SK-N-DZ (cell line): ENCODE measurements around the gene EPN3.

ENCODE experiments used
- DNase-seq: peaks from one replicate; pipeline ENCODE4 v3.0.0-alpha.2; 2015; ENCODE audit warnings: low spot score

EPN3 gene

GRCh38 chr17:50534222-50534978, 1.9 kb downstream of the EPN3 start:
- no peak for DNase-seq

DNA sequence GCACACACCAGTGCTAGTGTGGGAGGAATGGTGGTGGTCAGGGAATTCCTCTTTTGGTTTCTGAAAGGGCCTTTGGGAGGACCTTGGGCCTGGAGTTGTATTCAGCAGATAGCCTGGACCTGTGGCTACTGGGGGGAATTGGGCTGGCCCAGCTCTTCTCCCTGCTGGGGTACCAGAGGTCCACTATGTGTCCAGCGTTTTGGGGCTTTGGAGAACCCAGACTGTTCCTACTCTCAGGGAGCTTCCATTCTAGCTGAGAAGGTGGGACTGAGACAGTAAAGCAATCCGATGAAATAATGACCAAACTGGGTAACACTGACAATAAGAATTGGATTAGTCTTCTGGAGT, 2.4 kb downstream of the EPN3 start:
- DNase-seq = no peak

- DNase-seq = no peak
Measured at GRCh38 chr17:50535407-50535806, 2.9 kb downstream of the EPN3 start.

GRCh38 chr17:50536683-50537646, 4.4 kb downstream of the EPN3 start:
- DNase-seq = no peak

DNA sequence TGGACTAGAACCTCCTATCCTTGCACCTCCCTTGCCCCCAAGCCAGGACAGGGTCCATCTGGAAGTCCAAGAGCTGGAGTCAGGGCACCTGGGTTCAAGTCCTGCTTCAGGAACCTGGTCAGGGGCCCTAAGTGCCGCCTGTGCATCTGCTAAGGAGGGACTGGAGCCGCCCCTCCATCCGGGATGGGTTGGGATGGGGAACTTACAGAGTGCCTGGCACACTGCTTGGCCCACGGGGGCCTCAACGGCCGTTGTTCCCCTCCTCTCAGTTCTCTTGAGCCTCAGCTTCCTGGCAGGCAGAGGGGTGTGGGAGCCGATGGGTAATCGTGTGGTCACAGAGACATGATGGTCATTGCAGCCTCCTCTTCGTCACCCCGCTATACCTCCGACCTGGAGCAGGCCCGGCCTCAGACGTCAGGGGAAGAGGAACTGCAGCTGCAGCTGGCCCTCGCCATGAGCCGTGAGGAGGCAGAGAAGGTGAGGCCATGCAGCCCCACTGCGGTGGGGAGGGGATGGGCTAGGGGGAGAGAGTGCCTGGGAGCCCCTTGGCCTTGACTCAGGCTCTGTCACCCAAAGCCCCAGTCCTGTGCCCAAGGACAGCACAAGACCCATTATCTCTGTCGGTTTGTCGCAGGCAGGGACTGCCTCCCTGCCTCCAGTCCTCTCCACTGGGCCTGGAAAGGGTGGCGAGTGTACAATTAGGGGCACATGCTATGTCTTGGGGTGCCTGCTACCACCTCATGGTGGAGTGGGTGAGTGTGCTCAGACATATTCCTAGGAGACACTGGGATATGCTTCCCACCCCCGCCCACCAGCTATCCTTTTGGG, 5.4 kb downstream of the EPN3 start:
- DNase-seq = no peak

GRCh38 chr17:50538549-50539410, 6.2 kb downstream of the EPN3 start:
- DNase-seq = no peak

DNA sequence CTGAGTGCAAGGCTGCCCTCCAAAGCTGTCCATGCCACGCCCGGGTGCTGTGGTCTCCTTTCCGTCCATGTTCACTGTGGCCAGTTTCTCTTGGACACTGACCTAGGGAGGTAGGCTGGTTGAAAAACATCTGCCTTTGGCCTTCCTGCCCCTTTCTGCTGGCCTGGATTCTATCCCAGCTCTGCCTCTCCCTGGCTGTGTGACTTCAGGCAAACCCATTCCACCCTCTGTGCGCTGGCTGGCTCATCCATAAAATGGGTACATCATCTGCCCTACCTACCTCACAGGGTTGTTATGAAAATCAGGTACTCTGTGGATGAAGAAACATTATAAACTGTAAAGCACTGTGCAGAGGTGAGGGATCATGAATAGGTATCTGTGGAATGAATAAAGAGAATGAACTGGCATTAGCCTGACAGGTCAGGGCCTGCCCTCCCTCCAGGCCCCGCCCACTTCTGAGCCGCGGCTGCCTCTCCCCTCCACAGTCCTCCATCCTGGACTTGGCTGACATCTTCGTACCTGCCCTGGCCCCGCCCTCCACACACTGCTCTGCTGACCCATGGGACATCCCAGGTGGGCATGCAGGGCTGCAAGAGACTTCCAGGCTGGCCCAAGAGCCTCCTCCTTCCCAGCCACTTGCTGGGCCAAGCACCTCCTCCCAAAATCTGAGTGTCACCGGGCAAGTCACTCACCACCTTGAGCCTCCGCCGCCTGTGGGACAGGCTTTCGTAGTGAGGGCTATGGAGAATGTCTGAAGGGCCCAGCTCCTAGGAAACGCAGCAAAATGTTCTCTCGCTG, 7.4 kb downstream of the EPN3 start:
- no peak for DNase-seq

DNA sequence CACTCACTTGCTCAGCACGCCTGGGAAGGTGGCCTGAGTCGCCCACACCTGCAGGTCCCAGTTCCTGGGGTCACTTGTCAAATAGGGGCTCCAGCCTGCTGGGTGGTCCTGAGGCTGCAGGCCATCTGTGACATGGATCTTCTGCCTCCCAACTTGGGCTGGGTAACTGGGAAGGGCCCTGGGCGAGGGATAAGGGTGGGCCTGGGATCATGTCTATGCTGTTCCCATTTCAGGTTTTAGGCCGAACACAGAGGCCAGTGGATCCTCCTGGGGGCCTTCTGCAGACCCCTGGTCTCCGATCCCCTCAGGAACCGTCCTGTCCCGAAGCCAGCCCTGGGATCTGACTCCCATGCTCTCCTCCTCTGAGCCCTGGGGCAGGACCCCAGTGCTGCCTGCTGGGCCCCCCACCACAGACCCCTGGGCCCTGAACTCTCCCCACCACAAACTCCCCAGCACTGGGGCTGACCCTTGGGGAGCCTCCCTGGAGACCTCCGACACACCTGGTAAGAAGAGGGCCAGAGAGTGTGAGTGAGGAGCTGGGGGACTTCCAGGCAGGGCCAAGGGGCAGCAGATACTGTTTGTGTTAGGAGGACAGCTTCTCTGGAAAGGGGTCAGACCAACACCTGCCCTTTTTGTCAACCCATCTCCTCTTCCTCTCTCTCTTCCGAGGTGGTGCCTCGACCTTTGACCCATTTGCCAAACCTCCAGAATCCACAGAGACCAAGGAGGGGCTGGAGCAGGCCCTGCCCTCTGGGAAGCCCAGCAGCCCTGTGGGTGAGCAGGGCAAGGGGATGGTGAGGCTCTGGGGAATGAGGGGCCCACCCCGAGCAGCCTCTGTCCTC, 8.2 kb downstream of the EPN3 start:
- no peak for DNase-seq

- no peak for DNase-seq
Measured at GRCh38 chr17:50541402-50541715, 8.8 kb downstream of the EPN3 start.

DNA sequence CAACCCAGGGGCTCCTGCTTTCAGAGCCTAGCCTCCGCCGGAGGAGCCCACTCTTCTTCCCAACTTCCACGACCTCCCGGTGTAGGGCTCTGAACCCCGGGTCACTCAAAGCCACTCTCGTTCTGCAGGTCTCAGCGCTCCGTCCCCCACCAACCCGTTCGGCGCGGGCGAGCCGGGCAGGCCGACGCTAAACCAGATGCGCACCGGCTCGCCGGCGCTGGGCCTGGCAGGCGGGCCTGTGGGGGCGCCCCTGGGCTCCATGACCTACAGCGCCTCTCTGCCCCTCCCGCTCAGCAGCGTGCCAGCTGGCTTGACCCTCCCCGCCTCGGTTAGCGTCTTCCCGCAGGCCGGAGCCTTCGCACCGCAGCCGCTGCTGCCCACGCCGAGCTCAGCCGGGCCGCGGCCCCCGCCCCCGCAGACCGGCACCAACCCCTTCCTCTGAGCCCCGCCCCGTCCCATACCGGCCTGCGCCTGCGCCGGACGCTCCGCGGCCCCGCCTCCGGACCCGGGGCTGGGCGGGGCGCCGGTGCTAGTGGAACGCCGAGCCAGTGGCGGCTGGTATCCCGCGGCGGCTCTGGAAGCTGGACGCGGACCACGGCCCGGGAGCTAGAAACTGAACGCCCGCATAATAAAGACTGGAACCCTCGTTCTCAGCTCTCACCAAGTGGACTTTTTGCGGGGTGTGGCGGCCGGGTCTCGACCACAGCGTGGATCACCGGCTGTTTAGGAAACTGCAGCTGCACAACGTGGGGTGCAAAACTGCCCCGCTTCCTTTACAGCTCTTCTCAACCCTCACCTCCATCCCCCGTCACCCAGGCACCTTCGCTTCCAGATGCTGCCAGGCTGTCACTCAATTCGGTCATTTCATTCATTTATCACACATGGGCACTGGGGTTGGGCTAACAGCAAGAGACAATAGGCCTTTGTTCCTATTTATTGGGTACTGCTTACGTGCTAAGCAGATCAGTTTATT, 9.5 kb downstream of the EPN3 start:
- peak; percentile 73 for DNase-seq

- no peak for DNase-seq
Measured at GRCh38 chr17:50542795-50543774, 10.6 kb downstream of the EPN3 start.

- DNase-seq = no peak
Measured at GRCh38 chr17:50544516-50544915, 12.0 kb downstream of the EPN3 start.

DNA sequence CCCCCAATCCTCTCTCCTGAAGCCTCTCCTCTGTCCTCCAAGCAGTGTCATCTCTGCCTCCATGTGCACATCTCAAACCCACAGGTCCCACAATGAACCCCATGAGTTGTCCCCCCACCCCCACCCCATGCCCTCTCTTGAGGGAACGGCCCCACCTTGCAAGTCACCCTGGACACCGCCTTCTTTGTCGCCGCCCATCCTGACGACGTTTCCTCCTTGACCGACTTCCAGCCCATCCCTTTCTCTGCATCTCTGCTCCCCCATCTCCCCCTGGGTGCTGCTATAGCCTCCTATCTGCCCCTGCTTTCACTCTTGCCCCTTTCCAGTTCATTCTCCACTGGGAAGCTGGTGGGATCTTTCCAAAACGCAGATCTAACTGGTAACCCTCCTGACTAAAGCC, 12.8 kb downstream of the EPN3 start:
- DNase-seq = no peak

- no peak for DNase-seq
Measured at GRCh38 chr17:50546701-50547034, 14.1 kb downstream of the EPN3 start.

GRCh38 chr17:50547035-50547735, 14.7 kb downstream of the EPN3 start, which contains the start of gene SPATA20:
SPATA20 (plus strand) TSS chr17:50547174; CDS start chr17:50547209, 35 bp downstream.
- peak; percentile 85 for DNase-seq

DNA sequence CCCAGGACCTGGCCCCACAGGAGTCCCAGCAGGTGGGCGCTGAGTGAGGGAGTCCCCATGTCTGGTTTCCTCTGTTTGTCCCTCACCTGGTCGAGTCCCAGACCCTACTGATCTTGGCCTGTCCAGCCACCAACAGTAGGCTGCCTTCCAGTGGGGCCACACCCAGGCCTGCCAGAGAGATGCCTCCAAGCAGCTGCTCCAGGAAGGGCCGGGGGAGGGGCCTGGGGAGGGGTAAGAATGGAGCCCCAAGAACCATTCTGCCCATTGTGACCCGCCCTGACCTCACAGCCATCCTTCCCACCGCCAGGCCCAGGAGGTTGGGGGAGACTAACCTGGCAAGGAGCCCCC, 15.2 kb downstream of the EPN3 start:
- DNase-seq = no peak
